NCI-H524 (cell line): ENCODE data around the gene BHMT2.

Experiments
- DNase-seq, 2 experiments: peaks; one replicate each; lab custom pipeline; 2025; lab: John Stamatoyannopoulos, UW

The BHMT2 gene

DNA sequence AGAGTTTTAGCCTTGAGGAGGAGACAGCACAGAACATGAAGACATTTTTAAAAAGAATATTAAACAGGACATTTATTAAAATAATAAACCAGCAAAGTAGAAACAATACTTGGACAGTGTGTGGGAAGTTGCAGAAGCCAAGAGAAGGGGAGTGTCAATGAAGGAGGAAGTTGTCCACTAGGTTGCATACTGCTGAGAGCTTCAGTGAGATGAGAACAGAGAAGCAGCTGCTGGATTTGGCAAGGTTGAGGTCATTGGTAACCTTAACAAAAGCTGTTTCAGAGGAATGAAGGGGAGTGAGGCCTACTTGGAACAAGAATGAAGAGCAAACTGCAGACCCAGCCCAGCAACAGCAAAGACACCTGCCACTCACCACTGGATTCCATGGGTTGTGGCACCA is 53.4 kb downstream of the BHMT2 start:
- no peak for DNase-seq

DNA sequence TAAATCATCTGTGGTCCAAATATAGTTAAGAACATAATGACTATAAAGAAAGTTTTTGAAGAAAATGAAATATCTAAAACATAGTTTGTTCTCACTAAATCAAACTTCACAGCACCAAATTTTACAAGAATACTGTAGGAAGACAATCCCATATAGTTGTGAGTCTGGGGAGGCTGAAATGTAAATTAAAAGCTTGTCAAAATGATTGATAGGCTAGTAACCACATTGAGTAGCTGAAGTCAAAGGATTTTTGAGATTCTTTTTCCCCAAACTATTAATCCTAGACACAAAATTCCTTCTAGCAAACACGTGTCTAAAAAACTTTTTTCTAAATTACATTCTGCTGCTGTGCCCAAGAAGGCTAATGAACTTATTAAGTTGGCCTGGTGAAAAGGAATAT is 55.0 kb downstream of the BHMT2 start:
- DNase-seq, result no peak

DNA sequence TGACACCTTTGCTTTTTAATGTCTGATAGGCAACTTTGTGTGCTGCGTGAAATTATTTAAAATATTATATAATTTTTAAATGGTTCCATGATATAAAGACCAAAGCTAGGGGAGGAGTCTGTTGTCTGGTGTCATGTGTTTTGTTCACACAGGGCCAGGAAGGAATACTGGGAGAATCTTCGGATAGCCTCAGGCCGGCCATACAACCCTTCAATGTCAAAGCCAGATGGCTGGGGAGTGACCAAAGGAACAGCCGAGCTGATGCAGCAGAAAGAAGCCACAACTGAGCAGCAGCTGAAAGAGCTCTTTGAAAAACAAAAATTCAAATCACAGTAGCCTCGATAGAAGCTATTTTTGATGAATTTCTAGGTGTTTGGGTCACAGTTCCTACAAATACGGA is 61.2 kb downstream of the BHMT2 start:
- DNase-seq, result peak in 1 of 2 experiments; percentile 62

DNA sequence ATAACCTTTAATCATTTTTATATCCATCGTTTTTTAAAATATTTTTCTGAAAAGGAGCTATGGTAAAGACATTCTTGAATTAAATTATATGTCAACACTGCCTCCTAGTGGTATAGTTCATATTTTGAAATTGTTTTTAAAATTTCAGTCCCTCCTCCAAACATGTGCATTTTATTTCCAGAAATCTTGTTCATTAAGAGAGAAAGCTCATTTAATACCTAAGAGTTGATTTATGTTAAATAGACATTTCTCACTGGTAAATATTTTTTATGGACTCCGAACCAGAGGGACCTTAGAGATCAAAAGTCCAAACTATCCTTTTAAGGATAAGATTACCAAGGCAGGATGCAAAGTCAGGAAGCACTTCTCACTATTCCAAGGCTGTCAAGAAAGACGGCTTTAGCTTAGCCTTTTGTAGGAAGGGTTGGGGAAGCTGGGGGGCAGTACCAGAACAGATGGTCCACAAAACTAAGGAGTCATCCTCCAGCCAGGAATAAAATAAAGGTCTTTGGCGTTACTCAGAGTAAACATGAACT is 63.6 kb downstream of the BHMT2 start:
- DNase-seq, result peak; percentile 28 to 54

DNA sequence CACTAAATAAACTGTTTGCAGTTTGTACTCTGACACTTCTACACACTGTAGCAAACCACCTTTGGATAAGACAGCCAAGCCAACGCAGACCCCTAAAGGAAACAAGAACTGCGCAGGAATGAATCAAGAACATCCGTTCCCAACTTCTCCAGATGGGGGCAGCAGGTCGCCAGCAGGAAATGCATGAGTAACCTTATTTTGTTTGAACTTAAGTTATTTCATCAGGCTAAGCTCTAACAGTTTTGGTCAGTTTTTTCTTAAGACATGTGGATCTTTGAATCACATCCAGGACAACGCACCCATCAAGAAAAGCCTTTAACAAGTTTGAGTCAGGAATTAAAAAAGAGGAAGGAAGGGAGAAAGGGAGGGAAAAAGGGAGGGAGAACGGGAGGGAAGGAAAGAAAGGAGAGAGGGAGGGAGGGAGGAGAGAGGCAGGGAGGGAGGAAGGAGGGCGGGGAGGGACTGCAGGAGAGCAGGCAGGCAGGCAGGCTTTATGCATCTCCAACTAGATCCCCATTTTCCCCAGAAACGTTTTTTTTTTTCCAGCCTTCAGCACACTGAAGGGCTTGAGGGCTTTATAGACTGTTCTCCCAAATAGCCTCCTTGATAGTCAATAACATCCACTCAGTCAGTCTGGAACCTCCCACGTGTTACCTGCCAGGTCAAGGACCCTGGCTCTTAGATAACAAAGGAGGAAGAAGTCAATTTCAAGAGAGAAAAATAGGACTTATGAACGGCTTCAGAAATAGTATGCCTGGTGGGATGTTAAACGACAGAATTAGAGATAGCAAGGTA is 64.3 kb downstream of the BHMT2 start:
- peak; percentile 54 to 83 for DNase-seq

DNA sequence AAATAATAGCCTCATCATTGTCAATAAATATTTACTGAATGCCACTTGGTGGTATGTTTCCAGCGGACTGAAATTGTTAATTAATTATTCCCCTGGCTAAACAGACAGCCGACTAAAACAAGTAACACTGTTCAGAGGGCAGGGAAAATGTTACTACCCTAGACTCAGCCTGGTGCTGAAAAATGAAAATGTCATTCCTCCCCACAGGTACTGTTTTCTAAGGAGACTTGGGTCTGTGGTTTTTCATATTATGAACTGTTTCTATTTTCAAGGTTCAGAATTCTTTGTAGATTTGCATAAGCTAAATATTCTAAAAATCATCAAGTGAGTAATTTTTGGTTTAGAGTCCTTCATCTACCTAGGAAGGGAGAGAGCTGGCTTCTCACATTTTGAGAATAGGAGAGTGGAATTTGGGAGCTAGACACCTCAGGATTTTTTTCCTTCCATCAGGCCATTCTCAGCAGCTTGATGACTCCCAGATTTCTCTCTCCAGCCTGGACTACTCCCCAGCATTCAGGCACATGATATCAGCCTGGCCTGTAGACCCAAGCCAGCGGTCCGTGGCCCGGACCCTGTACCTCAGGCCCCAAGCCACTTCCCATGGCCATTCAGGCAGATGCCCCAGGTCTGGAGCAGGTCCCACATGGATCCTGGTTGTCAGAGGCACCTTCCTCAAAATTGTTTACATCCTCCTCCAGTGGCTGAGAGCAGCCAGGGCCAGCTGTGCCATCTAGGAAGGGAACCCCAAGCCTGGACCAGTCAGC is 66.4 kb downstream of the BHMT2 start:
- no peak for DNase-seq

DNA sequence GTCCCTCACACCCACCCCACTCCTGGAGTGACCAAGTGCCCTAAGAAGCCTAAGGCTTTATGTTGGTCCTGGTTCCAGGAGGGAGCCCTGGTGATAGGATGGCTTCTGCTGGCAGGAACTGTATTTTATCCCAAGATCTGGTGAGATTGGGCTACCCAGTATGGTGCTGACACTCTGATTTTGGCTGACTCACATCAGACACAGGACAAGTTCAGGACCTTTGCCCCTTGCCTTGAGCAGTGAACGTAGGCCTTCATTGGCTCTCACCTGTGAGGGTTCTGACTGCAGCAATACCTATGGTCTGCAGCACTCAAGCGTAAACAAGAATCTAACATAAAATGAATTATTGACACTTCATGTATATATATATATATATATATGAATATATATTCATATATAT is 67.1 kb downstream of the BHMT2 start:
- no peak for DNase-seq
